PC-9 (cell line): ENCODE data around the gene THSD7B.

Experiments used
- EZH2 ChIP-seq: fragments of 200-600 bp; sonication (generic); IDR thresholded peaks from 2 replicates; pipeline ENCODE4 v1.8.0; 2017; ENCODE audit warnings: antibody characterized with exemption, low read depth
- TF ChIP-seq, protein P1 (sequence below): fragments of 200-600 bp; sonication (generic); conservative IDR thresholded peaks from 2 replicates; pipeline ENCODE4 v1.6.1; 2017; ENCODE audit warnings: mixed run types, antibody characterized with exemption, mild to moderate bottlenecking, moderate library complexity

DNA sequence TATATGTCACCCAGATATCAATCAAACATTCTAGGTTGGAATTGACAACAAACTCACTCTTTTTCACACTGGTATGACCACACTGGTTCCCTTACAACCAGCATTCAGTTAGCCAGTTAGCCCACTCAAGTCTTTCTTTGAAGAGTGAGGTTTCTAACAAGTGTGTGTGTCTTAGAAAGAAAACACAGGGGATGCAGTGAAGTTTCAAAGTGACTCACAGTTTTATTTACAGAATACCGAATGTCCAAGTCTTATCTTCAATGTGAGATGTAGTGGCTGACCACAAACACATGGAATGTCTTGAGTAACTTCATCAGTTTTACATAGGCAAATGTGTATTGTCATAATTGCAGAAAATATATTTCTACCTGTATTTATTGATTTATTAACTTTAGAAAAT, 924.2 kb downstream of the THSD7B start:
- TF ChIP-seq, protein P1, sequence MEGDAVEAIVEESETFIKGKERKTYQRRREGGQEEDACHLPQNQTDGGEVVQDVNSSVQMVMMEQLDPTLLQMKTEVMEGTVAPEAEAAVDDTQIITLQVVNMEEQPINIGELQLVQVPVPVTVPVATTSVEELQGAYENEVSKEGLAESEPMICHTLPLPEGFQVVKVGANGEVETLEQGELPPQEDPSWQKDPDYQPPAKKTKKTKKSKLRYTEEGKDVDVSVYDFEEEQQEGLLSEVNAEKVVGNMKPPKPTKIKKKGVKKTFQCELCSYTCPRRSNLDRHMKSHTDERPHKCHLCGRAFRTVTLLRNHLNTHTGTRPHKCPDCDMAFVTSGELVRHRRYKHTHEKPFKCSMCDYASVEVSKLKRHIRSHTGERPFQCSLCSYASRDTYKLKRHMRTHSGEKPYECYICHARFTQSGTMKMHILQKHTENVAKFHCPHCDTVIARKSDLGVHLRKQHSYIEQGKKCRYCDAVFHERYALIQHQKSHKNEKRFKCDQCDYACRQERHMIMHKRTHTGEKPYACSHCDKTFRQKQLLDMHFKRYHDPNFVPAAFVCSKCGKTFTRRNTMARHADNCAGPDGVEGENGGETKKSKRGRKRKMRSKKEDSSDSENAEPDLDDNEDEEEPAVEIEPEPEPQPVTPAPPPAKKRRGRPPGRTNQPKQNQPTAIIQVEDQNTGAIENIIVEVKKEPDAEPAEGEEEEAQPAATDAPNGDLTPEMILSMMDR: no peak
- no peak for TF ChIP-seq EZH2
